Femur (tissue), 1 donor: ENCODE measurements around the gene MMP17.

Source experiments
- DNase-seq: peaks from one replicate; pipeline ENCODE4 v3.0.0-alpha.2; 2017

Gene MMP17

DNA sequence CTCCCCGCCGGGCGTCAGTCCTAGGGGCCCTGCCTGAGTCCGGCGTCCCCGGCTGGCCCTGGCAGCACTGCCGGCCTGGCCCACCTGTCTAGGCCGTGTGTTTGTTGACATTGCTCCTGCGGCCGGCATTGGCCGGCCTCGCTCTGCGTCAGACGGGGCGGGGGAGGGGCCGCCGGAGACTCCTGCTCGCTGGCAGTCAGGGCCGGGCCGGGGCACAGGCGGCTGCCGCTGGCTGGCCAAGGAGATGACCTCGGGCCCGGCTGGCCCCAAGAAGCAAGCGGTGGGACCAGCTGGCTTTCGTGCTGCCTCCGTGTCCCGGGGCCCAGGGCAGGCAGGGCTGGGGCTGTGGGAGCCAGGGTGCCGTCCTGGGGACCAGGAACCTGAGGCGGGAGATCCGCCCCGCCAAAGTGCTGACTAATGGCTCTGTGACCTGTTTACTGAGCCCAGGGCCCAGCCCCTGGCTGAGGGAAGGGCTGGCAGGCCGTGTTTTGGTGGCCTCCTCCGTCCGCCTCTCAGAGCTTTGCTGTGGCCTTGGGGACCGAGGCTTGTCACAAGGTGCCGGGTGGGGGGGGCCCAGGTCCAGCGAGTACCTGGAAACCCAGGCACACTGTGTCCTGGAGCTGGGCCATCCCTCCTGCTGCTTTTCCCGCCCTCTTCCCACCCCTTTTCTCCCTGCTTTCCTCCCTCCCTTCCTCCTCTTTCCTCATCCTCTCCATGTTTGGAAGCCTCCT, 68.1 kb downstream of the MMP17 start:
- DNase-seq = peak; percentile 91

DNA sequence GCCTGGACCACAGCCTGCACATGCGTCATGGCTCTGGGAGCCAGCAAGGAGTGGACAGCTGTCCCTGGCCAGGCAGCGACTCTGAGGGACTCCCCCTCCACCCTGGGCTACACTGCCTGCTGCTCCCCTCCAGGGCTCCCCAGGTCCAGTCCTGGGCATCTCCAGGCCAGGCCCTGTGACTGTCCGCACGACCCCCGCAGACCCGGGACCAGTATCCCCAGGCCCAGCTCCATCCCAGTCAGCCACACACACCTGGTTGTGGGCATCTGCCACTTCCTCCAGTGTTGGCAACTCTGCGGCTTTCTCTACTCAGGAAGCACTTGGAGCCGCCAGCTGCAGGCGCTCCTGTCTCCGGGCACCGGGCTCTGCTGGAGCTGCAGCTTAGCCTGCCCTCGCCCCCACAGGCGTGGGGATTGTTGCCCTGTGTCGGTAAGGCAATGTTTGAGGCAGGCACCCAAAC, 68.6 kb downstream of the MMP17 start:
- peak; percentile 91 for DNase-seq

DNA sequence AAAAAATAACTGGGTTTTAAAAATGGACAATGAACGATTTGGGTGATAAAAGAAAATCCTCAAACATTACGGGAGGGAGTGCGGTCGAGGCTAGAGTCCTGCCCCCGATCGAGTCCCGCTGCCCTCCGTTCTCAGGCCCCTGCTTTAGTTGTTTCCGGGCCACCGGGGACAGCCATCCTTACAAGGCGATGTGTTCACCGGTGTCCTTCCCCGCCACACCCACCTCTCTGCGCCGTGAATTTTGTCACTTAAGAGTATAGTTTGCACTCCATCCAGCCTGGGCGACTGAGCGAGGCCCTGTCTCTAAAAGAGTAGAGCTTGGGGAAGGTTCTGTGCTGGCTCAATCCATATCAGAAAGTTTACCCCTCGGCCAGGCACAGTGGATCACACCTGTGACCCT, 69.1 kb downstream of the MMP17 start:
- peak; percentile 15 for DNase-seq

DNA sequence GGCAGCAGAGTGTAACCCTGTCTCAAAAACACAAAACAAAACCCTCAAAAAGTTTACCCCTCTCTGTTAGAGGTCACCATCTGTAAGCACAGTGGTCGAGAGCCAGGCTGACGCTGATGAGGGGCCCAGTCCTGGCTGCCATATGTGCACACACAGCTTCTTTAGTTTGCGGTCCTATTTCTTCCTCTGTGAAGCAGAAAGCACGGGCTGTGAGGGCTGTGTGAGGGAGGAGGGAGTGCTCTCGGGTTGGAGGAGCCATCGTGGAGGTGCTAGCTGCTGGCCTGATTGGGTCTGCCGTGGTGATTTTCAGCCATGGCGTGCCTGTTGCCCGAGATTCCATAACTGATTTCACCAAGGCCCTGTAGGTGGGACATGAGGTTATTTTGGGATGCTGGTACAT, 69.7 kb downstream of the MMP17 start:
- DNase-seq = no peak

DNA sequence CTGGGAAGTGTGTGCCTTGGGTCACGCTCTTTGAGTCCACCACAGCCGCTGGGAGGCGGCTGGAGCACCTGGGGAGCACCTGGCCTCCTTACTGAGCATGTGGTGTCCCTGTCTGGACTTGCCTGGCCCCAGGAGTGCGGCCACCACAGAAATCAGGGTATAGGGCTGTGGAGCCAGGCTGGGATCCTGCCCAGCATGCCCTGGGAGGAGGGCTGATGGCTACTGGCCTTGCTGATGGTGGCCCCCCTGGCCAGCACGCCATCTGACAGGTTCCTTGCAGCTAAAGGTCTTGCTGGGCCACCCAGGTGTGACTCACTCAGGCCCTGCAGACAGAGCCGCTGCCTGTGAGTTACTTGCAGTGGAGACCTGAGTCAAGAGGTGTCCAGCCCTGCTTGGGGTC, 72.2 kb downstream of the MMP17 start:
- DNase-seq = peak; percentile 13
